Smooth muscle cell of the brain vasculature (primary cell): ENCODE results near the gene ASNS.
A peak's percentile ranks its signal among the peaks of the same experiment; 100 is the strongest.

Source experiments
- DNase-seq: peaks from one replicate; pipeline ENCODE4 v3.0.0-alpha.2; 2012; ENCODE audit warnings: low read depth, low spot score

The ASNS gene

DNA sequence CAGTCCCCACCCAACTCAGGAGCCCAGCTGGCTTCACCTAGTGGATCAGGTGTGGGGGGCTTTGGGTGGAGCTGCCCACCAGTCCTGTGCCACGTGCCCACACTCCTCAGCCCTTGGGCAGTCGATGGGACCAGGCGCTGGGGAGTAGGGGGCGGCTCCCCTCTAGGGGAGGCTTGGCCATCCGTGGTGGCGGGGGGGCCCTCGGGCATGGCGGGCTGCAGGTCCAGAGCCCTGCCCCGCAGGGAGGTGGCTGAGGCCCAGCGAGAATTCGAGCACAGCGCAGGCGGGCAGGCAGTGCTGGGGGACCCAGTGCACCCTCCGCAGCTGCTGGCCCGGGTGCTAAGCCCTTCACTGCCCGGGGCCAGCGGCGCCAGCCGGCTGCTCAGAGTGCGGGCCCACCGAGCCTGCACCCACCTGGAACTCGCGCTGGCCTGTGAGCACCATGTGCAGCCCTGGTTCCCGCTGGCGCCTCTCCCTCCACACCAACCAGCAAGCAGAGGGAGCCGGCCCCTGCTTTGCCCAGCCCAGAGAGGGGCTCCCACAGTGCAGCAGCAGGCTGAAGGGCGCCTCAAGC is 29.3 kb downstream of the ASNS start:
- no peak for DNase-seq

DNA sequence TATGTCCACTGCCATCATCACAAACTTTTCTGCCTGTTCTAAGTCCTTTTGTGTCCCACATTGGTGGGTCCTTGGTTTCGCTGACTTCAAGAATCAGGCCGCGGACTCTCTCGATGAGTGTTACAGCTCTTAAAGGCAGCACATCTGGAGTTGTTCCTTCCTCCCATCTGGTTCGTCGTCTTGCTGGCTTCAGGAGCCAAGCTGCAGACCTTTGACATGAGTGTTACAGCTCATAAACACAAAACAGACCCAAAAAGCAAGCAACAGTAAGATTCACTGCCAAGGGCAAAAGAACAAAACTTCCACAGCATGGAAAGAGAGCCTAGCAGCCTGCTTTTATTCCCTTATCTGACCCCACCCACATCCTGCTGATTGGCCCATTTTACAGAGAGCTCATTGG is 30.2 kb downstream of the ASNS start:
- no peak for DNase-seq

DNA sequence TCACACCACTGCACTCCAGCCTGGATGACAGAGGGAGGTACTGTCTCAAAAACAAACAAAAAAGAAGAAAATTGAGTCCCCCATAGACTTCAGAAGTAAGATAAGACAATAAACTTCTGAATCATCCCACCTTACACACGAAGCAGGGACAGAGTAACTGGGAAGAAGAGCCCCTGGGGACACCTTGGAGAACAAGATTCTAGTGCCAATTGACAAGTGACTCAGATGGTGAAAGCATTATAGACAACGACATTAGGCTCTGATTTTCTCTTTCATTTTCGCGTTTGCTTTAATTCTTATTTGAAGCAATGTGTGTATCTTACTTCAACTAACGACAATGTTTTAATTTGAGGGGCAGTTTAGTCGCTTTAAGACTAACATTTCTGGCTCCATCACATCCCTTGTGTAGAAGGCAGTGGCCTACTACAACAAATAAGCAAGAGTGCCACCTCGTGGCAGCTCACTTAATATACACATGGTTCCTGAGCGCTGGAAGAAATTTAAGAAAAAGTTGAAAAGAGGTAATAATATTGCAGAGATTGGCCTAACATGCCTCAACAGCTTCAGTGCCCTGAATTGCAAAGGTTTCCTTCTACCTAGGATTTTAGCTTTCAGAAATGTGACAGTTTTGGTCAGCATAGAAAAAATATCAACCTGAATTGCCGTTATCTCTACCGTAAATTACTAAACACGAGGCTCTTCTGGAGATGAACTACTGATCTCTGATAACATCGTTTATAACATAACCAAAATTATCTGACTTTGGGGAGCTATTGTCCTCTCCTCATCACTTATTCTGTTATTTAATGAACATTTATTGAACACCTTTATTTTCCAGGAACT is 36.7 kb downstream of the ASNS start:
- peak; percentile 31 for DNase-seq

DNA sequence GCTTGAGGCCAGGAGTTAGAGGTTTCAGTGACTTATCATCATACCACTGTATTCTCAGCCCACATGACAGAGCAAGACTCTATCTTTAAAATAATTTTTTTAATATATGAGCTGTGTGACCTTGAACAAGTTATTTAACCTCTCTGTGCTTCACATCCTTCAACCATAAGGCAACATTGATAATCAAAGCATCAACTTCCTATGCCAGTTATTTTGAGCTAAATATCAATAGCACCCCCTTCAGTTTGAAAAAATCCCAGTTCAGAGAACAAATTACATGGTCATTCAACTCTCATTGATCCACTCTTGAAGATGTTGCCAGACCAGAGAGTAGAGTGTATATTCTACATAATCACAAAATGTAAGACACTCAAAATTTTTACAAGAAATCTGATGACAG is 53.0 kb downstream of the ASNS start:
- DNase-seq = no peak

DNA sequence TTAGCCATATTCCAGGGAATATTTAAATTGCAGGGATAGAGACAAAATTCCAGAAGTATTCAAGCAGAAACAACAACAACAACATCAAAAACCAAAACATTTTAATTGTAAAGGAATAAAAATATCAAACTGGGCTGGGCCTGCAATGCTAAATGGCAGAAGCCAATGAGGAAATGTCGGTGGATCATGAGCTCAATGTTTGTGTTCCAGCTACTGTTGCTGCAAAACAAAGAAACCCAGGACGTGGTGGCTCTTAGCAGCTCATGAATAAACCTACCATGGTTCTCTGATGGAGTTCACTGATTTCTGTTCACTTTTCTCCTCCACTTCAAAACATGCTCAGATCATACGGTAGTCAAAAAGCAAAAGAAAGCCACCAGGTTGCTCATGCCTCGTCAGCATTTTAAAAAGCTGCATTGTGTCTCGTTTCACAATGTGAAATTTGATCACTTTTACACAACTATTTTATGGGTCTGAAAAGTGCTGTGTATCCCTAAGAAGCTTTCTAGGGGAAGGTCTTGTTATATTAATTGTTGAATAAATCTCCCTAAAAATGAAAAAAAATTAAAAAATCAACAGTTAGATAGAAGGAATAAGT is 54.0 kb downstream of the ASNS start:
- no peak for DNase-seq
